ENCODE data around the gene ALDH4A1.
"Not testable (repeated sequence)": the region's sequence is repeated elsewhere in the genome, so short reads cannot be mapped to it uniquely, and the experiment has no call there.

The ALDH4A1 gene

DNA sequence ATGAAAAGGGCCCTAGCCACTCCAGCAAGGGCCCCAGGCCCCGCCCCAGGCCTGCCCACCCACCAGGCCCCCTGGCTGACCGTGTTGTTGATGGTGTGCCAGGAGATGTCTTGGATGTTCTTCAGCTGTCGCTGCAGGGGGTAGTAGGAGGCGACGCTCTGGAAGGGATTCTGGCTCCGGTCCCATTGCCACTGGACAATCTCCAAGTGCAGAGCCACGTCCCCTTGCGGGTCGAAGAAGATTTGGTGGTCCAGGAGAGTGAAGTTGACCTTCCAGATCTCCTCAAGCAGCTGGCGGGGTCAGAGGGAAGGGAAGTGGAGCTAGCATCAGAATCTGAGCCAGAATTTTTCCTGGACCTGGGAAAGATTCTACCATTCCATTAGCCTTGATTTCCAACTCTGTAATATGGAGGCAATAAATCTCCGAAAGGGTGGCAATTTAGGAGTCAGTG lies 53.1 kb downstream of the ALDH4A1 start:
- DNase-seq (ENCODE audit: low read depth), result no peak

GRCh38 chr1:18847723-18848122 lies 54.6 kb downstream of the ALDH4A1 start:
- not testable (repeated sequence) for DNase-seq (ENCODE audit: low read depth)

DNA sequence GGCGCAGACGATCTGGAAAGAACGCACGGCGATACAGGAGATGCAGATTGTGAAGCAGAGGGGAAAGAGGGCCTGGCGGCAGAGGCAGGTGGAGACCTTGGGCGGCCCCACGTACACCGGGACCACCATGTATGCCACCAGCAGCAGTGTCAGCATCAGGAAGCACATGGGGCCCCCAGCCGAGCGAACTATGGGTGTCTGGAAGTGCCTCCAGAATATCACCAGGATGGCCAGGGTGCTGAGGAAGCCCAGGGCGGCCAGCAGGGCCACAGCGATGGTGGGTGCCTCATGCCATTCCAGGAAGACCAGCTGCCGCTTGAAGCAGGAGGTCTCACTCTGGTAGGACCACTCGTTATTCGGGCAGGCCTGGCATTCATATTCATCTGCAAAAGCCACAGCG lies 62.2 kb downstream of the ALDH4A1 start:
- no peak for DNase-seq (ENCODE audit: low read depth)

- no peak for DNase-seq (ENCODE audit: low read depth)
These were observed 65.7 kb downstream of the ALDH4A1 start for GRCh38 chr1:18836654-18837053.

- not testable (repeated sequence) for DNase-seq (ENCODE audit: low read depth)
These were observed 70.0 kb downstream of the ALDH4A1 start for GRCh38 chr1:18832319-18832718.

- no peak for DNase-seq (ENCODE audit: low read depth)
These were observed 70.7 kb downstream of the ALDH4A1 start for GRCh38 chr1:18831656-18832055.

GRCh38 chr1:18830596-18830995 lies 71.8 kb downstream of the ALDH4A1 start:
- DNase-seq (ENCODE audit: low read depth), result no peak

GRCh38 chr1:18829671-18830070 lies 72.7 kb downstream of the ALDH4A1 start:
- no peak for DNase-seq (ENCODE audit: low read depth)

GRCh38 chr1:18828224-18828623 lies 74.1 kb downstream of the ALDH4A1 start:
- DNase-seq (ENCODE audit: low read depth), result no peak

GRCh38 chr1:18823438-18823837 lies 78.9 kb downstream of the ALDH4A1 start:
- DNase-seq (ENCODE audit: low read depth), result no peak
